M059J (cell line): ENCODE measurements around the gene CFL1. TPM values are rescaled to one million over a fixed set of nuclear protein-coding genes. Genes with fewer than 3 reads are reported as not detected.
"Not testable (repeated sequence)": the region's sequence is repeated elsewhere in the genome, so short reads cannot be mapped to it uniquely, and the experiment has no call there.

ENCODE experiments used
- DNase-seq: peaks from one replicate; pipeline ENCODE4 v3.0.0-alpha.2; 2012; ENCODE audit warnings: low read depth
- total RNA-seq: library from RNA; depleted of rRNA; stranded (reverse); fragments of >200 nt; shearing (Covaris generic); gene quantifications from 2 replicates; pipeline ENCODE4 v1.2.3, GENCODE V29; 2014

The CFL1 gene
- total RNA-seq, 1 experiment from 2014 or later: 2,276 TPM

DNA sequence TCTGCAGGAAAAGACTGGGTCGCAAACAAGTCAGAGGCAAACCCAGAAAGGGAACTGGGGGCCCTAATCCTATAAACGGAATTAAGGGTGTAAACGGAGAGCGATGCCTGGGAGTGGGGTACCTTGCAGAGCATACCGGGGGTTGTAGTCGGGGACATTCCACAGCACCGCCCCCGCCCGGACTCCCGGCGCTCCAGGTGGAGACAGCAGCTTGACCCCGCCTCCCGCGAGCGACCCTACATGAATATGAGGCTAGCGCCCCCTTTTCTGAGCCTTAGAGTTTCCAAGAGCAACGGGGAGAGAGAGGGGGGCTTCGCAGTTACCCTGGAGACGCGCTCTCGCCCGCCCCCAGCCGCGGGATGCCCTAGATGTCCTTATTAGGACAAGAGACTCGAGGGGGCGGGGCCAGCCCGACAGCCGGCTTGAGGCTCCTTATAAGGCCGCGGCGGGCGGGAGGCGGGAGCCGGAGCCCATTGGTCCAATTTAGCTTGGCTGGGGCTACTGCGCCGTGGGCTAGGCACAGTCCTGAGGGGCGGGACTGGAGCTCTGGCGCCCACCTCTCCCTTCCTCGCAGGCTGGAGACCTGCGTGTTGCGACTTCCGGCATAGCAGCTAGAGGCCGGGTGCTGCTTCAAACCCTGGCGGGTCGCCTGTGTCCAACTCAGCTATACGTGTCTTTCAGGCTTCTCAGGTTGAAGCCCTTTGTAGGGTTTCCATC is 1.3 kb upstream of the CFL1 start:
- DNase-seq: peak; percentile 100

DNA sequence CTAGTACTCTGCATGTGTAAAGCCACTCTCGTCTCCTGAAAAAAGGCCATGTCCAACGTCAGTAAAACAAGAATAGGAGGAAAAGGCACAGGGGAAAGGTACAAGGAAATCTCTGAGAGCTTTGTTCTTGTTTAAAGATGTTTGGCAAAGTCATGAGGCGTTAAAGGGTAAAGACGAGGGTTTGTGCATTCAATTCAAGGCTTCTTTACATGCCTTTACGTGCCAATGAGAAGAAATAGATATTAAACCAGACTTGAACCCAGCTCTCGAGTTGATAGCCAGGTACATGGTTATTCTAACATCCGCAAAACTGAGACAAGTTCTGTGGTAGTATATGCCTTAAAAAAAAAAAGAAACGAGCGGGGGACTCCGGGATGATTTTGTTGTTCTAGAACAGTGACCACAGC is 704 bp upstream of the CFL1 start:
- no peak for DNase-seq

DNA sequence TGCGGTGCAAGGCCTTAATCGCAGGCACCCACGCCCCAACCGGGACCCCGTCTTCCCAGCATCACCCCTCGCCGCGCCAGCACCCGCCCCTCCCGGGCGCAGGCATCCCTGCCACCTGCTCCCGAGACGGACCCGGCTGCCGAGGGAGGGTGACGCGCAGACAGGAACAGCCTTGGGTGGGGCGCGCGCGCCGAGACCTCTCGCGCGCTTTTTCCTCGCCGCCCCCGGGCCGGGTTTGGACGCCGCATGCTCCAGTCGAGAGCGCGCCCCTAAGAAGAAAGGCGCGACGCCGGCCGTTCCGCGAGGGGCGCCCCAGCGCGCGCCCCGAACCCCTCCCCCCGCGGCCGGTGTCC is 504 bp downstream of the CFL1 start:
- no peak for DNase-seq

DNA sequence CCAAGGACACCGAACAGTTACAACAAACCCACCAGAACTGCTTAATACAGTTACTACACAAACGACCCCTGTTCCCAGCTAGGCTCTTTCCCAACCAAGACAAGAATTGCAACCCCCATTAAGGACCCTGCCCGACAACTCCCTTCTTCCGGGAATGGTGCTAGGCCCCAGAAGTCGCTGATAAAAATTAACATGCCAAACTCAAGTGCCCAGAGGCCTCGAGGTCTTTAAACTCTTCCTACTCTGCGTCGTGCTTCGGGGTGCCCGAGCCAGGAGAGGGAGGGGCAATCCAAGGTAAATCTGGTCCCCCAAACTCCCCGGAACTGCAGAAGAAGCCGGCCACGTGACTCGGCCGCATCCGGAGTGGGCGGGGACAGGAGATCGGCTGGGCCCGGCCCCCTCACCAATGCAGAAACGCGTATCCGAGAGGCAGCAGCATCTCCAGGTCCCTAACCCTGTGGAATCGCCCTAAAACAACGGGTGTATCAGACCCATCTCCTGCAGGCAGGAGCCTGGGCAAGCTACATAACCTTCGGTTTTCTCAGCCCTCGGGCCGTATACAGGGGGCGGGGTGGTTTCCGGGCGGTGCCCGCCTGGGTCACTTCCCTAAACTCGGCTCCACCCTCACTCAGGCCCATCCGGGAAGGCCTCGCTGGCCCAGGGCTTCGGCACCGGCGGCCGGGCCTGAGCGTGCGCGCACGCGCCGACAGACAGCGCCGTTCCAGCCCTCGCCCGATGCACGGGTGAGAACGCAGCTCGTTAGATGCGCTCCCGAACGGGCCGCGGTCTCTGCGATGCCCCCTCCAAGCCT is 1.1 kb downstream of the CFL1 start:
- DNase-seq: peak; percentile 70

DNA sequence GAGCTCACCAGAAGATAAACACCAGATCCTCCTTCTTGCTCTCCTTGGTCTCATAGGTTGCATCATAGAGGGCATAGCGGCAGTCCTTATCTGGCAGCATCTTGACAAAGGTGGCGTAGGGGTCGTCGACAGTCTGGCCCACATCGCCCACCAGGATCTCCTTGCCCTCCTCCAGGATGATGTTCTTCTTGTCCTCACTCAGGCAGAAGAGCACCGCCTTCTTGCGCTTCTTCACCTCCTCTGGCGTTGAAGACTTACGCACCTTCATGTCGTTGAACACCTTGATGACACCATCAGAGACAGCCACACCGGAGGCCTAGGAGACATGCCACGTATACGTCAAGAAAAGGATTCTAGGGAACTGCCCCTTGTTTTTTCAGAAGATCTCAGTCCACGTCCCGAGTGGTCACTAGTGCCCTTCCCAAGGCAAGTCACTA is 2.0 kb downstream of the CFL1 start:
- no peak for DNase-seq

DNA sequence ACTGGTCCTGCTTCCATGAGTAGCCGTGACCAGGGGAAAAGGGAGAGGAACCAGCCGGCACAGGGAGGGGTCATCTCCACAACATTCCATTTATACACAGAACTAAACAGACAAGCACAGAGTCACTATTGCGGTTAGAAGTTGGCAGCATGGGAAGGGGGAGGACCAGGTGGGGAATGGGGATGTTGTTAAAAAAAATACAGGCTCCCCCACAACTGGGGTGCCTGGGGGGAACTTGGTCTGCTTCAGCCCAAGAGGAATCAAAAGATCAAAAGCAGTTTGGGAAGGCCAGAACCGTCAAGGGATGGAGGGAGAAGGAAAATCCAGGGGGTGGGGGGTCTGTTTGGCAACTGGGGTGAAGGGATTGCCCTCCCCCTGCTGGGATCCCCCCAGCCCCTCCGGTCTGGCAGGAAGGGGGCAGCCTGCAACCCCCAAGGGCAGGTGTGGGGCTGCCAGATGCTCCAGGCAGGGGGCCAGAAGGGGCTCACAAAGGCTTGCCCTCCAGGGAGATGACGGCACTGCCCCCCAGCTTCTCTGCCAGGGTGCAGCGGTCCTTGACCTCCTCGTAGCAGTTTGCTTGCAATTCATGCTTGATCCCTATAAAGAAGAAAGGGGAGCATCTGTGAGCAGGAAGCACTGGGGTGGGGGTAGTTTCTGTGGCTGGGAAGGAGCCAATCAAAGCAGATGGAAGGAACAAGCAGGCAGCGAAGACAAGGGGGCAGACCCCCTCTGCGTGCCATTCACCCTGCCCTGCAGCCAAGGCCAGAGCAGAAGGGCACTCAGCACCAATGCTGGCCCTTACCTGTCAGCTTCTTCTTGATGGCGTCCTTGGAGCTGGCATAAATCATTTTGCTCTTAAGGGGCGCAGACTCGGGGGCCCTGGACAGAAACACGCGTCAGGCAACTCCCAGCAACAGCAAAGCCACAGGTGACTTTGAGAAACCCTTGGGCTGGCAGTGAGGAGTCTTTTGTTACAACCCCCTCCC is 2.8 kb downstream of the CFL1 start:
- DNase-seq: no peak

DNA sequence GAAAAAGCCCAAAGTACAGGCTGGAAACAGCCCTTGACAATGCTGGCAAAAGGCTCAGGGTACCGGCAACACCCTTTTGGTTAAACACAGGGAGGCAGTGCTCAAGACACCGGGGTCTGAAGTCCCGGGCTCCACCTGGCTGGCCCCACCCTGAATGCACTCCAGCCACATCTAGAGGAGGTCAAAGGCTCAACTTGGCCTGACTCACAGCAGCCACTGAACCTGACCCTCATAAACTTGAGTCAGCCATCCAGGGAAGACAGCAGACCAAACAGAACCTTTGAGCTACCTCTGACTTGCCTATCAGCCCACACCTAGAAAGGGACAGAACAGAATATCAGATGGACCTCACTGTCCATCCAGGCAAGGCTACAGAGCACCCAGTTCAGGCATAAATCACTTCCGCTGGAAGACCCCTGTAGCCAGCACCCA is 3.8 kb downstream of the CFL1 start:
- DNase-seq: no peak

DNA sequence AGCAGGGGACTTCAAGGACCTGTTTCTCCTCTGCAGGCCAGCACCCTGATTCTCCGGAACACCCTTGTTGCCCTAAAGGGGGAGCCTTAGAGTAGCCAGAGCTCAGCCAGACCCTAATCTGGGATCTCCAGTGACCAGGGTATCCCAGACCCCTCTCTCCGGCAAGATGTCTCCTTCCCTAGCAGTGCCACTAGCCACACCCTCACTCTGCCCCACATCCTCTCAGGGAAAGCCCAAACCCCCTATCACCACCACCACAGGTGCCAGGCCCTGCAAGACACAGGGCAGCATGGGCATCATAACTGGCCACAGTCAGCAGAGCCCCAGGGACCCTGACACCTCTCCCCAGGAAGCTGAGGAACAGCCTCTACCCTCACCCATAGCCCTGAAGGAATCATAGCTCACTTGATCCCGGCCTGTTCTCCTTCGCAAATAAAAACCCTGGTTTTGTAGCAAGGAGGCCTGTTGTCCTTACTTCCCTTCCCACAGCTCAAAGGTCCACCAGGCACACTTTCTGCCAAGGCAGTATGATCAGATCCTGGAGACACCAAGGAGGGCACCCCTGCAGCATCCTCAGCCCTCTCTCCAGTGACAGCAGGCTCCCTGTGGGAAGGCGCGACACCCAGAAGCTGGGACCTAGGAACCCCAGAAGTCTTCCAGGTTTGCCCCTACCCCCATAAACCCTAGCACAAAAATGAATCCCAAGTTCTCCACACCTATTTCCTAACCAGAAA is 4.6 kb downstream of the CFL1 start:
- DNase-seq: no peak

DNA sequence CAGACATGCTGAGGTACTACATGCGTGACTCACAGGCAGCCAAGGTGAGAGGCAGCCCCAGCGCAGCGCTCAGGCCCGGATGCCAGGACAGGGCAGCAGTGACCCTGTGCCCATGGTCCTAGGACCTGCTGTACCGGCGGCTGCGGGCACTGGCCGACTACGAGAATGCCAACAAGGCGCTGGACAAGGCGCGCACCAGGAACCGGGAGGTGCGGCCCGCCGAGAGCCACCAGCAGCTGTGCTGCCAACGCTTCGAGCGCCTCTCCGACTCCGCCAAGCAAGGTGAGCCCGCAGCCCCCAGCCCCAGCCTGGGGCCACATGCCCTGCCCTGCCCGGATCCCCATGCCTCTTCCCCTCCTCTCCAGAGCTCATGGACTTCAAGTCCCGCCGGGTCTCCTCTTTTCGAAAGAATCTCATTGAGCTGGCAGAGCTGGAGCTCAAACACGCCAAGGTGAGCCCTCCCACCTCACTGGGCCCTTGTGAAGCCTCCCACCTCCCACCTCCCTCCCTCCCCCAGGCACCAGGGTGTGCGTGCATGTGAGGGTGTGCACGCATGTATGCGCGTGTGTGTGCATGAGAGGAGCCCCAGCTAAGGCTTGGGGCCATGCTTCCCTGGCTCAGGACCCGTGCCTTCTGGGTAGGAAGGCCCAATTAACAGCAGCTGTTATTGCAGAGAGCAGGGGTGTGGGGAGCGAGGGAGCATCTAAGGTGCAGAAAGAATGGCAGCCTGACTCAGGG is 5.3 kb downstream of the CFL1 start:
- peak; percentile 39 for DNase-seq

DNA sequence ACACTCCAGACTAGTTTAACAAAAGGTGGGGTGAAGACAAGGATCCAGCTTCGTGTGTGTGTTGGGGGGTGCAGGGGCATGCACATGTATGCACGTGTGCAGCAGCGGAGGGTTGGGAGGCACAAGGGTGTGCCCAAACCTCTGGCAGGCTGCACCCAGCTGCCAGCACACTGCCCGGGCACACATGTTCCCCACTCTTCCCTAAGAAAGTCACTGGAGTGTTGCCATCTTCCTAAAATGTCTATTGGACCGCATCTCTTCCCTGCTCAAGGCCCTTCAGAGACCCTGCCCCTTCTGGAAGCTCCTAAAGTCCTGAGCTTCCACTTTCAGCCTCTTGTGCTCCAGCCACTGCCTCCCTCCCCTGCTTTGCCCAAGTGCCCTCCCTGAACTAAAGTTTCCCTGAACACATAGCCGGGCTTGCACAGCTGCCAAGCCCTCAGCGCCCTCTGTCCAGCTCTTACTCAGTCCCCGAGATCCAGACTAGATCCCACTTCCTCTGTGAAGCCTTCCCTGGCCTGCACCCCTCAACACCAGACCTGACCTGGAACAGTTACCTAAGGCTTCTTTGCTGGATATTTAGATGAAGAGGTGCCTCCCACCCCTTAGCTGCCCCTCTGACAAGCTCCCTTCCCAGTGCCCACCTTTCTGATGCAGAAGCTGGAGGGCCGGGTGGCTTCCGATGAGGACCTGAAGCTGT is 6.0 kb downstream of the CFL1 start:
- peak; percentile 54 for DNase-seq

DNA sequence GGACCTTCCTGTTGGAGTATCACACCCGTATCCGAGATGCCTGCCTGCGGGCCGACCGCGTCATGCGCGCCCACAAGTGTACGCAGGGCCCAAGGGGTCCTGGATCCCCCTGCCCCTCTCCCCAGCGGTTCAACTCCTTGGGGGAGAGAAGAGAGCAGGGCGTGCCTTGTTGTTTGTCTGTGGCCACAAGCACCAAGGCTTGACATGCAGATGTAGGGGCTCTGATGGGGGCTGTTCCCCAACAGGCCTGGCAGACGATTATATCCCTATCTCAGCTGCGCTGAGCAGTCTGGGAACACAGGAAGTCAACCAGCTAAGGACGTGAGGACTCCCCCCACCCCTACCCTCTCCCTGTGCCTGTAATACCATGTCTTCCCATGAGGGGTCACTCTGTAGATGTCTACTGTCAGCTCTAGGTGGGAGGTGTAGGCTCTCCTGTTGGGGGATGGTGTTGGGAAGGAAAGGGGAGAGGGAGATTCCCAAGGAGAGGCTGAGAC is 6.8 kb downstream of the CFL1 start:
- DNase-seq: peak; percentile 46

DNA sequence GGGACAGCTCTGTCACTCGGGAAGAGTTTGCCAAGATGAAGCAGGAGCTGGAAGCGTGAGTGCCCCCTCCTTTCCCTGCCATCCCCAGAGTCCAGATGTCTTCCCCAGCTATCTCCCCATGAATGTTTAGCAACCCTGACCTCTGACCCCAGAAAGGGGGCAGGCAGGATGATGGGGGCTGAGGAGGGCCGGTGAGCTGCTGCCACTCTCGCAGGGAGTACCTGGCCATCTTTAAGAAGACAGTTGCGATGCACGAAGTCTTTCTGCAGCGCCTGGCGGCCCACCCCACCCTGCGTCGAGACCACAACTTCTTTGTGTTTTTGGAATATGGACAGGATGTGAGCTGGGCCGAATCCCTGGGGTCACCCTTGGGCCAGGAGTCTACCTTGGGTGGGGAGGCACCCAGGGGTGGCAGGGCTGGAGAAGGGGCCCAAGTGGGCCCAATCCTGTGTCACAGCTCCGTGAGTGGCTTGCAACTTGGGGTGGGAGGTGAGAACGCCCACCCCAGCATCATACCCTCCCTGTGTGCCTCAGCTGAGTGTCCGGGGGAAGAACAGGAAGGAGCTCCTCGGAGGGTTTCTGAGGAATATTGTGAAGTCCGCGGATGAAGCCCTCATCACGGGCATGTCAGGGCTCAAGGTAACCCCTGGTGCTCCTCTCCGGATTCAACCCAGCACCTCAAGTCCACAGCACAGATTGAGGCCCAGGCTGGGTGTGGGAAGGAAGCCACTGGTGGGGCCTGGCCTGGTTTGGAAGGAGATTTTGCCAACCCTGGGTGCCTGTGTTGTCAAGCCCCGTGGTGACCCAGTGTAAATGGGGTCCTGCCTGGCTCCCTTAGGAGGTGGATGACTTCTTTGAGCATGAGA is 7.5 kb downstream of the CFL1 start:
- DNase-seq: peak; percentile 30

DNA sequence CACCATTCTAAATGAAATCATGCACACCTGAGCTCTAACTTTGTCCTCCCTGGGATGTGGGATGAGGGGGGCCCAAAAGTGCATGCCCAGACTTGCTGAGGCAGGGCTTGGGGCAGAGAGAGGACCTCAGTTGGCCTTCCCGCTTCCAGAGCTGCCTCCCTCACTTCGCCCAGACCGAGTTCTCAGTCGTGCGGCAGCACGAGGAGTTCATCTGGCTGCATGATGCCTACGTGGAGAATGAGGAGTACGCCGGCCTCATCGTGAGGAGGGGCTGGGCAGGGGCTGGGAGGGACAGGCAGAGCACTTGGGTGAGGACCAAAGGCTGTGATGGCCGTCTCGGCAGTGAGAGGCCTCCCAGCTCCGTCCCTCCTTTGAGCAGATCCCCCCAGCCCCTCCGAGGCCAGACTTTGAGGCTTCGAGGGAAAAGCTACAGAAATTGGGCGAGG is 8.2 kb downstream of the CFL1 start:
- no peak for DNase-seq

DNA sequence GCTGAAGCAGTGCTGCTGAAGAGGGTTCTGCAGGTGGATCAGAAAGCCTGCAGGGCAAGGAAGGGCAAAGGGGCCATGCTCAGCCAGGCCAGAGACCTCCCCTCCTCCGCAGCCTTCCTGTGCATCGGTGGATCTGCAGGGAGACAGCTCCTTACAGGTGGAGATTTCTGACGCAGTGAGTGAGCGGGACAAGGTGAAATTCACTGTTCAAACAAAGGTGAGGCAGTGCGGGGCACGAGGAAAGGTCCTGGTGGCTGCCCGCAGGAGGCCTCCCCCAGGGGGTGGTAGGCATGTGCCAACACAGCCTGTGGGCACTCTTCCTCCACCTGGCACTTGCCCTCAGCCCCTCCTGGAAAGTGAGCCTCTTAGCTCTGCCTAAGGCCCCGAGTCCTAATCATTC is 8.6 kb downstream of the CFL1 start:
- DNase-seq: no peak

DNA sequence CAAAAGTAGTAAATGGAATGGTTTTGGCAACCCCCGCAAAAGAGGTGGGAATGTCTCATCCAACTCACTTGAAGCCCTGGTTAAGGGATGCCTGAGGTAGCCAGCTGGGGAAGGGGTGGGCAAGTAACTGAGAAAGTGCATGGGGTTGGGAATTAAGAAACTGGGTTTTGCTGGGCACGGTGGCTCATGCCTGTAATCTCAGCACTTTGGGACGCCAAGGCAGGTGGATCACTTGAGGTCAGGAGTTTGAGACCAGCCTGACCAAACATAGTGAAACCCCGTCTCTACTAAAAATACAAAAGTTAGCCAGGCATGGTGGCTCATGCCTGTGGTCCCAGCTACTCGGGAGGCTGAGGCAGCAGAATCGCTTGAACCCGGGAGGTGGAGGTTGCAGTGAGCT is 9.3 kb downstream of the CFL1 start:
- DNase-seq: not testable (repeated sequence)

DNA sequence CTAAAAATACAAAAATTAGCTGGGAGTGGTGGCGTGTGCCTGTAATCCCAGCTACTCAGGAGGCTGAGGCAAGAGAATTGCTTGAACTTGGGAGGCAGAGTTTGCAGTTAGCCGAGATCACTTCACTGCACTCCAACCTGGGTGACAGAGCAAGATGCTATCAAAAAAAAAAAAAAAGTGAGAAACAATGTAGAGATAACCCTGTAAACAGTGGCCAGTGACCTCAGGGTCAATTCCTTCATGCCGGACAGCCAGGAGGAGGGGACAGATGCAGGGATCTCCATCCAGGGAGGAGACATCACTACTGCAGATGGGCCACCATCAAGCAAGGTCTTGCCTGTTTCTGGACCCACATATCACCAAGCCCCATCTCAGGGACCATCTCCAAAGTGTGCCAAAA is 10.2 kb downstream of the CFL1 start:
- DNase-seq: no peak

DNA sequence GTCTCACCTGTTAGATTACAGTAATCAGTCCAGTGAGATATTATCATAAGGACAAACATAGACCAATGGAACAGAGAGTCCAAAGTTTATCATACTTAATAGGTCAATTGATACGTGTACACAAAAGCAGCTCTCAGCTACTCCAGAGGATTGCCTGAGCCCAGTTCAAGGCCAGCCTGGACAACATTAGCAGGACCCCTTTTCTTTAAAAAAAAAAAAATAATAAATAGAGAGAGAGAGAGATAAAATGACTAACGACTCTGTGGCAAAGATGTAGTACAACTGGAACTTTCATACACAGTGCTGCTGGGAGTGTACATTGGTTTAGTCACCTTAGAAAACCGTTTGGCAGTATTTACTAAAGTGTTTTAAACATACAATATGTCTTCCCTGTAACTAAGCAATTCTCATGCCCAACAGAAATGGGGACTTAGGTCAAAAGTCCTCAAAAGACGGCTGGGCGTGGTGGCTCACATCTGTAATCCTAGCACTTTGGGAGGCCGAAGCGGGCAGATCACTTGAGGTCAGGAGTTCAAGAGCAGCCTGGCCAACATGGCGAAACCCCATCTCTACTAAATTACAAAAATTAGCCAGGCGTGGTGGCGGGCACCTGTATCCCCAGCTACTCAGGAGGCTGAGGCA is 13.6 kb downstream of the CFL1 start:
- DNase-seq: no peak

DNA sequence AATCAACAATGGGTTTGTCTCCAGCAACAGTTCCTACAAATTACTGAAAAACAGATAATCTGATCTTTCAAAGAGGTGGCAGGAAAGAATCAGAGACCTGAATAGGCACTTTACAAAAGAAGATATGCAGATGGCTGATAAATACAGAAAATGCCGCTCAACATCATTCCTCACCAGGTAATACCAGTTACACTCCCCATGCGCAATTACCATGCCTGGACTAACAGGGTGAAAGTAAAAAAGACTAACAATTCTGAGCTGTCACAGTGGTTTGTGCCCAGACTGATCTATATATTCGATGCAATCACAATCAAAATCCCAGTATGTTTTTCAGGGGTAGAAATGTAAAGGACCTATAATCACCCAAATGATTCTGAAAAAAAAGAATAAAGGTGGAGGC is 14.2 kb downstream of the CFL1 start:
- DNase-seq: no peak
